WERI-Rb-1 (cell line): ENCODE results near the gene LSR.
"Not testable (repeated sequence)": the region's sequence is repeated elsewhere in the genome, so short reads cannot be mapped to it uniquely, and the experiment has no call there.

Experiments
- DNase-seq: peaks from one replicate; pipeline ENCODE4 v3.0.0-alpha.2; 2020
- H3K27ac ChIP-seq: fragments of 250-450 bp; sonication (Bioruptor Pico); 2 replicates; pipeline ENCODE4 v1.5.1; 2020; ENCODE audit warnings: mild to moderate bottlenecking, moderate library complexity
- H3K27me3 ChIP-seq: fragments of 250-450 bp; sonication (Bioruptor Pico); 2 replicates; pipeline ENCODE4 v1.5.1; 2021; ENCODE audit warnings: mild to moderate bottlenecking, low read depth, moderate library complexity; ENCODE audit not compliant: insufficient read depth, severe bottlenecking
- H3K36me3 ChIP-seq: fragments of 250-450 bp; sonication (Bioruptor Pico); 2 replicates; pipeline ENCODE4 v1.5.1; 2020; ENCODE audit warnings: mild to moderate bottlenecking, moderate library complexity
- H3K4me3 ChIP-seq: 2 replicates; pipeline ENCODE4 v1.5.1; 2011; ENCODE audit warnings: low read depth, mild to moderate bottlenecking, control low read depth, low read length
- H3K9me3 ChIP-seq: fragments of 250-450 bp; sonication (Bioruptor Pico); 2 replicates; pipeline ENCODE4 v1.5.1; 2021; ENCODE audit warnings: mild to moderate bottlenecking, moderate library complexity; ENCODE audit not compliant: severe bottlenecking
- TF ChIP-seq, protein P1 (sequence below): IDR thresholded peaks from 2 replicates; pipeline ENCODE4 v1.5.1; 2011; ENCODE audit warnings: low read depth, mild to moderate bottlenecking, control low read depth, inconsistent platforms, low read length

LSR gene

DNA sequence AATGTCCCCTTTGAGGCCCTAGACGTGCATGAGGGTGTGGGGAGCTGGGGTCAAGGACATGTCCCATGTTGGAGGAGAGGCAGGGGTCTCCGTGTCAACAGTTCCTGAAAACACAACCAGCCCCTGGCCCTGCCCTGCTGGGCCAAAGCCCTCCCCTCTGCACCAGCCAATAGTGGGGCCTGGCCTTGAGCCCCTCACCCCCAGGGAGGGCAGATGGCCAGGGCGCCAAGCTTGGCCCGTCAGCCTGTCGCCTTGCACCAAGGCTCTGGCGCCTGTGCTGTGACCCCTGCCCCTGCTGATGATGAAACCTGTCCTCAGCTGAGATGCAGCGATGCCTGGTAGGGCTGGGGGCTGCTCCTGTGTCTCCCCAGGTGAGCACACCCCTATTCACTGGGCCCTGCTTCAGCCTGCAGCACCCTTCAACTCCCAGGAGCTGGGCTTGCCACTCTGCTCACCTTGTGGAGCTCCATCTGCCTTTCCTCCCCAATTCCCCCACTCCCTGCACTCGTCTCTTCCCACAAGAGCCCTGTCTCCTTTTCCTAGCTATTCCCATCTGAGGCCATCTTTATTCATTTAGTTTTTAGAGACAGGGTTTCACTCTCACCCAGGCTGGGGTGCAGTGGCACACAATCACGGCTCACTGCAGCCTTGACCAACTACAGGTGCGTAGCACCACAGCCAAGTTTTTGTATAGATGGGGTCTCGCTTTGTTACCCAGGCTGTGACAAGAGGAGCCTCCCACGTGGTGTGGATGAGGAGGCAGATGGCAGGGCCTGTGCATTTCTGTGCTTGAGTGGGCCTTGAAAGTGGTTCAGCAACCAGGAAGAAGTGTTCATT is 31.4 kb downstream of the LSR start:
- H3K27me3 ChIP-seq, result no peaks in the 10 kb centered on the region
- TF ChIP-seq, protein P1, sequence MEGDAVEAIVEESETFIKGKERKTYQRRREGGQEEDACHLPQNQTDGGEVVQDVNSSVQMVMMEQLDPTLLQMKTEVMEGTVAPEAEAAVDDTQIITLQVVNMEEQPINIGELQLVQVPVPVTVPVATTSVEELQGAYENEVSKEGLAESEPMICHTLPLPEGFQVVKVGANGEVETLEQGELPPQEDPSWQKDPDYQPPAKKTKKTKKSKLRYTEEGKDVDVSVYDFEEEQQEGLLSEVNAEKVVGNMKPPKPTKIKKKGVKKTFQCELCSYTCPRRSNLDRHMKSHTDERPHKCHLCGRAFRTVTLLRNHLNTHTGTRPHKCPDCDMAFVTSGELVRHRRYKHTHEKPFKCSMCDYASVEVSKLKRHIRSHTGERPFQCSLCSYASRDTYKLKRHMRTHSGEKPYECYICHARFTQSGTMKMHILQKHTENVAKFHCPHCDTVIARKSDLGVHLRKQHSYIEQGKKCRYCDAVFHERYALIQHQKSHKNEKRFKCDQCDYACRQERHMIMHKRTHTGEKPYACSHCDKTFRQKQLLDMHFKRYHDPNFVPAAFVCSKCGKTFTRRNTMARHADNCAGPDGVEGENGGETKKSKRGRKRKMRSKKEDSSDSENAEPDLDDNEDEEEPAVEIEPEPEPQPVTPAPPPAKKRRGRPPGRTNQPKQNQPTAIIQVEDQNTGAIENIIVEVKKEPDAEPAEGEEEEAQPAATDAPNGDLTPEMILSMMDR, result no peak
- DNase-seq, result peak; percentile 41
- H3K4me3 ChIP-seq, result no peak overlapping the region
- H3K27ac ChIP-seq, result peak overlapping the region; percentile 53
- peaks cover 19% of the 10 kb centered on the region for H3K36me3 ChIP-seq
- H3K9me3 ChIP-seq, result no peaks in the 10 kb centered on the region

DNA sequence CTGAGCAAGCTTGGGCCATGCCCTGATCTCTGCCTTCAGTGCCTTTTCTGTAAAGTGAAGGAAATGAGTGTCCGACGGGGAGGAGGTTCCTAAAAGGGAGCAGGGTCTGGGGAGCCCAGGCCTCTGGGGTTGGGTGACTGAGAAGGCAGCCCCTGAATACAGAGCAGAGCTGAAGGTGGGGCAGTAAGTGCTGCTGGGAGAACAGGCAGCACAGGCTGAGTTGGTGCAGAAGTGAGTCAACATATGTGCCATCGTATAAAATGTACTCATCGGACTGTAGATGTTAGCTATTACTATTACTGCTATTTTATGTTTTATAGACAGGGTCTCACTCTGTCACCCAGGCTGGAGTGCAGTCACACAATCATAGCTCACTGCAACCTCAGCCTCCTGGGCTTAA is 32.5 kb downstream of the LSR start:
- no peak for DNase-seq
- H3K27me3 ChIP-seq, result no peaks in the 10 kb centered on the region

DNA sequence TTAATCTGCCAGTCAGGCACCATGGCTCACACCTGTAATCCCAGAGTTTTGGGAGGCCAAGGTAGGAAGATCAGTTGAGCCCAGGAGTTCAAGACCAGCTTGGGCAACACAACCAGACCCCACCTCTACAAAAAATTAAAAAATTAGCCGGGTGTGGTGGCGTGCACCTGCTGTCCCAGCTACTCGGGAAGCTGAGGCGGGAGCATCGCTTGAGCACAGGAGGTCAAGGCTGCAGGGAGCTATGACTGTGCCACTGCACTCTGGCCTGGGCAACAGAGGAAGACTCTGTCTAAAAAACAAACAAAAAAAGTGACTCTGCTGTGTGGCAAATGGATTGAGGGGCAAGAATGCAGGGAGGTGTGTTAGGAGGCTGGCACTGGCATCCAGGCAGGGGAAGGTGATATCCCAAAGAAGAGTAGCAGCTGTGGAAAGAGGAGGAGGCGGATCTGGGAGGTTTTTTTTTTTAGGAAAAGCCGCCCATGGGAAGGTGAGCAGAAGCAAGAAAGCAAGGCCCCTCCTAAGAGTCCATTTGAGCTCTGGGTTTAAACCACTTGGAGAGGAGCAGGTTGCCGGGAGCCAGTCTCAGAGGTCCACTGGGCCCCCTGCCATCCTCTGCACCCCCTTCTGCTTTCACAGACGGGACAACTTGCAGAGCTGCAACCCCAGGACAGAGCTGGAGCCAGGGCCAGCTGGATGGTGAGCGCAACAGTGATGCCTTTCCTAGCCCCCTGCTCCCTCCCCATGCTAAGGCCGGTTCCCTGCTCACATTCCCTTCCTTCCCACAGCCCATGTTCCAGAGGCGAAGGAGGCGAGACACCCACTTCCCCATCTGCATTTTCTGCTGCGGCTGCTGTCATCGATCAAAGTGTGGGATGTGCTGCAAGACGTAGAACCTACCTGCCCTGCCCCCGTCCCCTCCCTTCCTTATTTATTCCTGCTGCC is 35.6 kb downstream of the LSR start:
- Histone ChIP-seq H3K36me3 (peaks cover under 1% of the 10 kb centered on the region; the same call in 1 of the 2 replicates), H3K27ac (no peak overlapping the region), H3K9me3 (no peaks in the 10 kb centered on the region), H3K4me3 (no peak overlapping the region), H3K27me3 (no peaks in the 10 kb centered on the region)
- TF ChIP-seq, protein P1, result no peak
- DNase-seq, result no peak

More for the DNA sequence above, 32.5 kb downstream of the LSR start:
- peaks cover 17% of the 10 kb centered on the region for H3K36me3 ChIP-seq
- no peaks in the 10 kb centered on the region for H3K9me3 ChIP-seq
- no peak overlapping the region for H3K27ac ChIP-seq
- H3K4me3 ChIP-seq, result no peak overlapping the region
- TF ChIP-seq, protein P1, result no peak

DNA sequence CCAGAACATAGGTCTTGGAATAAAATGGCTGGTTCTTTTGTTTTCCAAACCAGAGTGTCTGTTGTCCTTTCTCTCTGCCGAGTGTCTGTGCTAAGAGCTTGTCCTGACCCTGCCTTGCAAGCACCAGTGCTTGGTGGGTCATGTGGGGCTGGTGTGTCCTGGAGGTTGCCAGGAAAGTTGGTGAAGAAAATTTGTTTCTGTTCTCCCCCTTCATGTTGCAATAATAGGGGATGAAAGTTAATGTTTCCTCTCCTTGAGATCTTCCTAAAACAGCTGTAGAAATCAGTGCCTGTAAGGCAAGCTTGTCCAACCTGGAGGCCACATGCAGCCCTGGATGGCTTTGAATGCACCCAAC is 36.3 kb downstream of the LSR start:
- Histone ChIP-seq H3K4me3 (no peak overlapping the region), H3K27ac (no peak overlapping the region), H3K36me3 (no peaks in the 10 kb centered on the region), H3K9me3 (no peaks in the 10 kb centered on the region), H3K27me3 (no peaks in the 10 kb centered on the region)
- DNase-seq, result no peak
- TF ChIP-seq, protein P1, result no peak

DNA sequence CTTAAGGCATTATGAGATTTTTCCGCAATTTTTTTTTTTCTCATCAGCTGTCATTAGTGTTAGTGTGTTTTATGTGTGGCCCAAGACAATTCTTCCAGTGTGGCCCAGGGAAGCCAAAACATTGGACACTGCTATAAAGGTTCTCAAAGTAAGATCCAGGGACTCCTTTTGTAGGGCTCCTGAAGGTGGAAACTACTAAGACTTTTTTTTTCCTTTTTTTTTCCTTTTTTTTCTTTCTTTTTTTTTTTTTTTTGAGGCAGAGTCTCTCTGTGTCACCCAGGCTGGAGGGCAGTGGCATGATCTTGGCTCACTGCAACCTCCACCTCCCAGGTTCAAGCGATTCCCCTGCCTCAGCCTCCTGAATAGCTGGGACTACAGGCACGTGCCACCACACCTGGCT is 36.7 kb downstream of the LSR start:
- H3K4me3 ChIP-seq, H3K27me3 ChIP-seq, H3K27ac ChIP-seq, DNase-seq, H3K9me3 ChIP-seq, H3K36me3 ChIP-seq: not testable (repeated sequence)

DNA sequence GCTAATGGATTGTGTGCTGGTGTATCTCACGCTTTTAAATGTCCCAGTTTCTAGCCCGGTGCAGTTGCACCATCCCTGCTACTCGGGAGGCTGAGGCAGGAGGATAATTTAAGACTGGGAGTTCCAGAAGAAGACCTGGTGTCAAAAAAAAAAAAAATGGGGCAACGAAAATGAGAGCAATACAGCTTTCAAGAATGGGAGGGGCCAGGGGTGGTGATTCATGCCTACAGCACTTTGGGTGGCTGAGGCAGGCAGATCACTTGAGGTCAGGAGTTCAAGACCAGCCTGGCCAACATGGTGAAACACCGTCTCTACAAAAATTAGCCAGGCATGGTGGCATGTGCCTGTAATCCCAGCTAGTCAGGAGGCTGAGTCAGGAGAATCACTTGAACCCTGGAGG is 37.3 kb downstream of the LSR start:
- not testable (repeated sequence) for H3K27ac ChIP-seq, DNase-seq, H3K27me3 ChIP-seq, H3K36me3 ChIP-seq, H3K4me3 ChIP-seq, H3K9me3 ChIP-seq
